GM12874 (cell line): ENCODE results near the gene ZNF318.

Source experiments
- TF ChIP-seq, protein P1 (sequence below): IDR thresholded peaks from 2 replicates; pipeline ENCODE4 v1.5.1; 2011; ENCODE audit warnings: low read depth, mild to moderate bottlenecking, control low read depth, low read length, moderate library complexity; ENCODE audit not compliant: insufficient read depth

The ZNF318 gene

DNA sequence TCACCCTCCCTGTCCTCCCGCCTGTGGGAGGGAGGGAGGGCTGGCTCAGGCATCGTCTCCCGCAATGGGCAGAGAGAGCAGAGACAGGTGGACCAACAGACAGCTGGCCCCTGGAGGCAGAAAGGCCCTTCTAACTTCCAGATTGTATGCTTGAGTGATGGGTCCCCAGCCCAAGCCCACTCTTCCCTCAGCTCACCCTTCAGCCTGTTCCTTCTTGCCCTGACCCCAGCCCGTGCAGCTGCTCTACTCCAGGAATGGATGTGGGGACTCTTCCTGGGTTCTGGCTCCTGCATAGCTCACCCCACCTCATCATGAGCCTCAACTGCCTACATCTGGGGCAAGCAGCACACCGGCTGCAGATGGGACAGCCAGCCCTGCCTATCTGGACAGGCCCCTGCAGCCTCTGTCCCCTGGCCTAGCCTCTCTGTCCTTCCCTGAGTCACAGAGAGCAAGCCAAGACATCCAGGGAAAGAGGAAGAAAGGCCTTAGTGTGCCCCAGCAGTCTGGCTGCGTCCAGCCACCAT is 82.9 kb downstream of the ZNF318 start:
- TF ChIP-seq, protein P1, sequence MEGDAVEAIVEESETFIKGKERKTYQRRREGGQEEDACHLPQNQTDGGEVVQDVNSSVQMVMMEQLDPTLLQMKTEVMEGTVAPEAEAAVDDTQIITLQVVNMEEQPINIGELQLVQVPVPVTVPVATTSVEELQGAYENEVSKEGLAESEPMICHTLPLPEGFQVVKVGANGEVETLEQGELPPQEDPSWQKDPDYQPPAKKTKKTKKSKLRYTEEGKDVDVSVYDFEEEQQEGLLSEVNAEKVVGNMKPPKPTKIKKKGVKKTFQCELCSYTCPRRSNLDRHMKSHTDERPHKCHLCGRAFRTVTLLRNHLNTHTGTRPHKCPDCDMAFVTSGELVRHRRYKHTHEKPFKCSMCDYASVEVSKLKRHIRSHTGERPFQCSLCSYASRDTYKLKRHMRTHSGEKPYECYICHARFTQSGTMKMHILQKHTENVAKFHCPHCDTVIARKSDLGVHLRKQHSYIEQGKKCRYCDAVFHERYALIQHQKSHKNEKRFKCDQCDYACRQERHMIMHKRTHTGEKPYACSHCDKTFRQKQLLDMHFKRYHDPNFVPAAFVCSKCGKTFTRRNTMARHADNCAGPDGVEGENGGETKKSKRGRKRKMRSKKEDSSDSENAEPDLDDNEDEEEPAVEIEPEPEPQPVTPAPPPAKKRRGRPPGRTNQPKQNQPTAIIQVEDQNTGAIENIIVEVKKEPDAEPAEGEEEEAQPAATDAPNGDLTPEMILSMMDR: no peak
